Panc1 (cell line): Measurements from ENCODE around the gene MTHFD1.

ENCODE experiments used
- CTCF ChIP-seq: fragments of 450-650 bp; IDR thresholded peaks from 2 replicates; pipeline ENCODE4 v1.5.1; 2017; ENCODE audit warnings: mild to moderate bottlenecking
- POLR2AphosphoS5 ChIP-seq: IDR thresholded peaks from 2 replicates; pipeline ENCODE4 v1.6.1; 2012; ENCODE audit warnings: mild to moderate bottlenecking, low read depth, low read length, moderate library complexity
- REST ChIP-seq, 2 experiments: IDR thresholded peaks; 2 replicates each; pipeline ENCODE4 v1.6.1; 2011 to 2012; ENCODE audit warnings: low read depth in 2 of 2, control low read depth in 1 of 2, low read length in 1 of 2, mild to moderate bottlenecking in 1 of 2, moderate library complexity in 1 of 2; ENCODE audit not compliant: insufficient read depth in 1 of 2
- SIN3A ChIP-seq: IDR thresholded peaks from 2 replicates; pipeline ENCODE4 v1.6.1; 2012; ENCODE audit warnings: low read depth, mild to moderate bottlenecking, low read length, moderate library complexity, borderline replicate concordance; ENCODE audit not compliant: insufficient read depth
- TCF7L2 ChIP-seq: IDR thresholded peaks from 2 replicates; pipeline ENCODE4 v1.6.1; 2011; ENCODE audit warnings: mild to moderate bottlenecking, low read depth, low read length, inconsistent platforms

GRCh38 chr14:64410084-64410774 is 22.1 kb downstream of the MTHFD1 start:
- TF ChIP-seq CTCF (no peak), POLR2AphosphoS5 (no peak), TCF7L2 (no peak), REST (IDR thresholded peaks at IDR 0.05; ENCODE audit: insufficient read depth in 1 of 2, low read depth in 2 of 2, low read length in 1 of 2) (no peak), SIN3A (no peak)
